ENCODE data around the gene ARMC5.

Gene ARMC5

GRCh38 chr16:31458844-31459686, at the start of gene ARMC5:
TSS of gene ARMC5 (plus strand) at chr16:31459501. CDS start at chr16:31459525, 24 bp downstream.
- peak; percentile 90 for DNase-seq (ENCODE audit: extremely low spot score)
- ChIA-PET CTCF (interaction anchor here (0.9 to 9.6 kb wide), 25 partner anchors 8 to 516 kb away, joined by 3 to 105 read pairs (median 6); partner anchors contain the start of genes RUSF1, SLC5A2, TGFB1I1 and ZNF267), POLR2A (interaction anchor here (0.6 to 1.7 kb wide), 2 partner anchors 18 to 279 kb away, joined by 3 to 9 read pairs; partner anchors contain the start of gene FUS)
- TF ChIP-seq, protein P1, sequence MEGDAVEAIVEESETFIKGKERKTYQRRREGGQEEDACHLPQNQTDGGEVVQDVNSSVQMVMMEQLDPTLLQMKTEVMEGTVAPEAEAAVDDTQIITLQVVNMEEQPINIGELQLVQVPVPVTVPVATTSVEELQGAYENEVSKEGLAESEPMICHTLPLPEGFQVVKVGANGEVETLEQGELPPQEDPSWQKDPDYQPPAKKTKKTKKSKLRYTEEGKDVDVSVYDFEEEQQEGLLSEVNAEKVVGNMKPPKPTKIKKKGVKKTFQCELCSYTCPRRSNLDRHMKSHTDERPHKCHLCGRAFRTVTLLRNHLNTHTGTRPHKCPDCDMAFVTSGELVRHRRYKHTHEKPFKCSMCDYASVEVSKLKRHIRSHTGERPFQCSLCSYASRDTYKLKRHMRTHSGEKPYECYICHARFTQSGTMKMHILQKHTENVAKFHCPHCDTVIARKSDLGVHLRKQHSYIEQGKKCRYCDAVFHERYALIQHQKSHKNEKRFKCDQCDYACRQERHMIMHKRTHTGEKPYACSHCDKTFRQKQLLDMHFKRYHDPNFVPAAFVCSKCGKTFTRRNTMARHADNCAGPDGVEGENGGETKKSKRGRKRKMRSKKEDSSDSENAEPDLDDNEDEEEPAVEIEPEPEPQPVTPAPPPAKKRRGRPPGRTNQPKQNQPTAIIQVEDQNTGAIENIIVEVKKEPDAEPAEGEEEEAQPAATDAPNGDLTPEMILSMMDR (IDR thresholded peaks at IDR 0.05; ENCODE audit: control extremely low read depth, extremely low read depth, low read depth, missing control alignments): peak; percentile 78

DNA sequence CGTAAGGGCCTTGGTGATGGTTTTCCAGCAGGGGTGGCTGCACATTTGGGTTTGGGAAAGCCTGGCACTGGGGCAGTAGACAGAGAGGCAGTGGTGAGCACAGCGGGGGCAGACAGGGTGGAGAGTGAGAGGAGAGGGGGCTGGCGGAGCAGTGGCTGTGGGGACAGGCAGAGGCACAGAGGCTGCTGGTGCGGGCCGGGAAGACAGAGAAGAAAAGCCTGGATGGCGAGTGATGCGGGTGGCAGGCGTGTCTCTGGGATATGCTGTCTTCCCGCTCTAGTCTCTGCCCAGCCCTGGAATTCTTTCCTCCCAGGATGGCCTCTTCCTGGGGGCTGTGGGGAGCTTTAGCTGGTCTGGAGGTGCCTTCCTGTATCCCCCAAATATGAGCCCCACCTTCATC, 49.2 kb upstream of the ARMC5 start:
- ChIA-PET POLR2A (no interaction called here), CTCF (no interaction called here)
- DNase-seq (ENCODE audit: extremely low spot score): no peak
- TF ChIP-seq, protein P1 (IDR thresholded peaks at IDR 0.05; ENCODE audit: control extremely low read depth, extremely low read depth, low read depth, missing control alignments): no peak

GRCh38 chr16:31411024-31411844, 48.1 kb upstream of the ARMC5 start:
- TF ChIP-seq, protein P1 (IDR thresholded peaks at IDR 0.05; ENCODE audit: control extremely low read depth, extremely low read depth, low read depth, missing control alignments): no peak
- no peak for DNase-seq (ENCODE audit: extremely low spot score)
- POLR2A ChIA-PET: no interaction called here
- CTCF ChIA-PET: interaction anchor here (1.0 kb wide), 1 partner anchor 30 kb away, joined by 3 read pairs; no protein-coding TSS in a partner anchor

- CTCF ChIA-PET: no interaction called here
- TF ChIP-seq, protein P1 (IDR thresholded peaks at IDR 0.05; ENCODE audit: control extremely low read depth, extremely low read depth, low read depth, missing control alignments): no peak
- DNase-seq (ENCODE audit: extremely low spot score): no peak
- POLR2A ChIA-PET: no interaction called here
These were observed 46.6 kb upstream of the ARMC5 start for GRCh38 chr16:31412750-31413149.

DNA sequence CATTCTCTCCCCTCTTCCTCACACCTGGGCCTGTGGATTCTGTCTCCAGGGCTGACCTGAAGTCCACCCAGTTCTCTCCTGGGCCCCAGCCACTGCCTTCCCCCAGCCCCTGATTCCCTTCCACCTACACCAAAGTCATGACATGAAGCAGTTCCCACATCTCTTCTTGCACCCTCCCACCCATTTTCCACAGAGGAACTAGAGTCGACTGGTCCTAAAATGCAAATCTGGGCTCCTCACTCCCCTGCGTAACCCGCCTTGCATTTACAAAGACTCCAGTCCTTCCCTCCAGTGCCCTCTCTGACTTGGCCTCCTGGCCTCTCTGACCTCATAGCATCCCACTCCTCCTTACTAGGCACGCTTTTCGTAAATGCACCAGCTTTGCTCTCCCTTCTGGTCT, 45.9 kb upstream of the ARMC5 start:
- CTCF ChIA-PET: interaction anchor here (2.0 kb wide), 1 partner anchor 17 kb away, joined by 5 read pairs; no protein-coding TSS in a partner anchor

DNA sequence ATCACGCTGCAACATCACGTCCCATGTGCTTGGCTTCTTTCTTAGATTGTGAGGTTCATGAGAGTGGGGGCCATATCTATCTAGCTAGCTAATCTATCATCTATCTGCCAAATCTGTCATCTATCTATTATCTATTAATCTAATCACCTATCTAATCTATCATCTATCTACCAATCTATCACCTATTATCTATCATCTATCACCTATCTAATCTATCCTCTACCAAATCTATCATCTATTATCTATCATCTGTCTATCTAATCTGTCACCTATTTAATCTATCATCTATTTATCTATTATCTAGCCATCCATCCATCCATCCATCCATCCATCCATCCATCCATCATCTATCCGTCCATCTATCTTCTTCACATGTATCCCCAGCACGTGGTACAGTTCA, 45.4 kb upstream of the ARMC5 start:
- TF ChIP-seq, protein P1 (IDR thresholded peaks at IDR 0.05; ENCODE audit: control extremely low read depth, extremely low read depth, low read depth, missing control alignments): no peak
- CTCF ChIA-PET: interaction anchor here (2.0 kb wide), 1 partner anchor 16 kb away, joined by 5 read pairs; no protein-coding TSS in a partner anchor
- POLR2A ChIA-PET: no interaction called here
- no peak for DNase-seq (ENCODE audit: extremely low spot score)

More for the DNA sequence above, 45.9 kb upstream of the ARMC5 start:
- POLR2A ChIA-PET: no interaction called here
- TF ChIP-seq, protein P1 (IDR thresholded peaks at IDR 0.05; ENCODE audit: control extremely low read depth, extremely low read depth, low read depth, missing control alignments): no peak
- no peak for DNase-seq (ENCODE audit: extremely low spot score)
